B cell (primary cell): ENCODE results near the gene SPIRE1. TPM values are rescaled to one million over a fixed set of nuclear protein-coding genes. Genes with fewer than 3 reads are reported as not detected.

Experiments used
- ATAC-seq: fragments of 200-7000 bp; cut with Tn5 transposase; one replicate; pipeline ENCODE4 v1.10.0; 2021; ENCODE audit warnings: low read depth, mild to moderate bottlenecking, moderate number of reproducible peaks, moderate library complexity
- CTCF ChIA-PET: fragments of 350-600 bp; sonication (Branson Sonifier 250); formaldehyde crosslinking; loops from one replicate; lab custom pipeline; 2021; ENCODE audit warnings: antibody characterized with exemption, inconsistent platforms; lab: Charles Lee
- POLR2A ChIA-PET: fragments of 350-600 bp; sonication (Branson Sonifier 250); formaldehyde crosslinking; loops from one replicate; lab custom pipeline; 2021; ENCODE audit warnings: antibody characterized with exemption; lab: Charles Lee
- DNase-seq: peaks from one replicate; pipeline ENCODE4 v3.0.0; 2013
- H2AFZ ChIP-seq: 2 replicates; pipeline ENCODE4 v1.6.1; 2012; ENCODE audit warnings: mild to moderate bottlenecking, low read depth, low read length; ENCODE audit not compliant: insufficient read depth, poor library complexity, severe bottlenecking
- H3K27ac ChIP-seq, 2 donors: 1 replicate in 1 of 2; 2 replicates in 1 of 2; pipeline ENCODE4 v1.5.1; 2012 to 2013; ENCODE audit warnings: low read length in 2 of 2, mild to moderate bottlenecking in 2 of 2, moderate library complexity in 1 of 2
- H3K27me3 ChIP-seq, 4 experiments: fragments of 200-600 bp in 1 of 4; sonication (generic) in 1 of 4; replicated peaks in 1 of 4; 1 replicate in 2 of 4; 2 replicates in 2 of 4; pipeline versions ENCODE4 v1.6.1 to v1.7.0; 2013 to 2016; ENCODE audit warnings: low read length in 3 of 4, mild to moderate bottlenecking in 2 of 4, mixed read lengths in 1 of 4, moderate library complexity in 1 of 4; ENCODE audit not compliant: insufficient read depth in 4 of 4, control insufficient read depth in 3 of 4; ENCODE audit errors: control extremely low read depth in 1 of 4
- H3K36me3 ChIP-seq, 2 experiments: replicated peaks in 1 of 2; 1 replicate in 1 of 2; 2 replicates in 1 of 2; pipeline versions ENCODE4 v1.6.1 to v1.7.1; 2013; ENCODE audit warnings: low read length in 1 of 2; ENCODE audit not compliant: insufficient read depth in 2 of 2, control insufficient read depth in 1 of 2; ENCODE audit errors: control extremely low read depth in 1 of 2, extremely low read depth in 1 of 2
- H3K4me1 ChIP-seq, 2 donors: fragments of 200-600 bp in 1 of 2; sonication (generic) in 1 of 2; 1 replicate in 1 of 2; 2 replicates in 1 of 2; pipeline versions ENCODE4 v1.5.1 to v1.6.1; 2013 to 2017; ENCODE audit warnings: low read length in 2 of 2; ENCODE audit not compliant: control insufficient read depth in 2 of 2, insufficient read depth in 2 of 2
- H3K4me2 ChIP-seq: replicated peaks from 2 replicates; pipeline ENCODE3; 2012; ENCODE audit warnings: mild to moderate bottlenecking, low read depth, low read length; ENCODE audit not compliant: poor library complexity, severe bottlenecking
- H3K4me3 ChIP-seq, 5 experiments: fragments of 200-600 bp in 1 of 5; sonication (generic) in 1 of 5; 1 replicate in 3 of 5; 2 replicates in 2 of 5; pipeline versions ENCODE4 v1.5.1 to v1.7.0; 2011 to 2016; ENCODE audit warnings: low read length in 4 of 5, mild to moderate bottlenecking in 4 of 5, low read depth in 2 of 5, control low read depth in 1 of 5, moderate library complexity in 1 of 5; ENCODE audit not compliant: insufficient read depth in 1 of 5; ENCODE audit errors: control extremely low read depth in 1 of 5, extremely low read depth in 1 of 5
- H3K79me2 ChIP-seq: fragments of 200-600 bp; sonication (generic); one replicate; pipeline ENCODE4 v1.6.0; 2016; ENCODE audit warnings: low read length; ENCODE audit not compliant: control insufficient read depth, insufficient read depth
- H3K9ac ChIP-seq: fragments of 200-600 bp; sonication (generic); 2 replicates; pipeline ENCODE4 v1.6.1; 2017; ENCODE audit warnings: mild to moderate bottlenecking, low read length, moderate library complexity
- H3K9me3 ChIP-seq, 3 donors: one replicate each; pipeline versions ENCODE4 v1.6.1 to v1.7.1; 2013; ENCODE audit warnings: low read length in 2 of 3; ENCODE audit not compliant: control insufficient read depth in 2 of 3, insufficient read depth in 1 of 3; ENCODE audit errors: control extremely low read depth in 1 of 3
- H4K20me1 ChIP-seq: 2 replicates; pipeline ENCODE4 v1.6.0; 2012; ENCODE audit warnings: mild to moderate bottlenecking, low read length; ENCODE audit not compliant: insufficient read depth, control insufficient read depth, poor library complexity, severe bottlenecking
- H3K27ac Mint-ChIP-seq: one replicate; pipeline ENCODE4 v1.8.0; 2021; ENCODE audit warnings: mixed read lengths
- H3K27me3 Mint-ChIP-seq: one replicate; pipeline ENCODE4 v1.8.0; 2021; ENCODE audit warnings: mixed read lengths
- H3K4me1 Mint-ChIP-seq: one replicate; pipeline ENCODE4 v1.8.0; 2021; ENCODE audit warnings: mixed read lengths
- H3K4me3 Mint-ChIP-seq: one replicate; pipeline ENCODE4 v1.8.0; 2021; ENCODE audit warnings: mixed read lengths
- H3K9me3 Mint-ChIP-seq: one replicate; pipeline ENCODE4 v1.8.0; 2022; ENCODE audit warnings: mixed read lengths; ENCODE audit not compliant: insufficient read depth
- CTCF ChIP-seq: fragments of 200-600 bp; IDR thresholded peaks from one replicate; pipeline ENCODE4 v1.8.0; 2022; ENCODE audit warnings: antibody characterized with exemption, mild to moderate bottlenecking
- EZH2 ChIP-seq: IDR thresholded peaks from 2 replicates; pipeline ENCODE4 v1.6.1; 2012; ENCODE audit warnings: borderline replicate concordance, low read depth, mild to moderate bottlenecking, moderate library complexity, low read length; ENCODE audit not compliant: insufficient read depth, poor library complexity, severe bottlenecking
- WGBS: methylation state at CpG from one replicate; pipeline ENCODE4 v1.1.5; 2013; ENCODE audit warnings: missing lambda C conversion rate; ENCODE audit not compliant: insufficient coverage; 5-methylcytosine and 5-hydroxymethylcytosine counted together
- intact Hi-C: fragments of 100-400 bp; cut with micrococcal nuclease; formaldehyde crosslinking; loops from one replicate; pipeline ENCODE4 v1.10.0; 2022
- polyA plus RNA-seq: library from polyadenylated mRNA; depleted of rRNA; stranded (reverse); fragments of >200 nt; gene quantifications from 2 replicates; pipeline ENCODE4 v1.2.3, GENCODE V29; 2012
- total RNA-seq, 2 donors: library from RNA; stranded (reverse); fragments of 120-200 nt in 1 of 2; gene quantifications; 1 replicate in 1 of 2; 2 replicates in 1 of 2; pipeline versions ENCODE4 v1.2.3 to v1.2.4, GENCODE V29; 2013 to 2022

Gene SPIRE1
- total and polyA plus RNA-seq, 2 donors (not counting 1 experiment from before 2014, with no cell fraction given): 0.22 to 4.0 TPM

- Histone ChIP-seq H3K4me2 (no peak overlapping the region), H3K27ac (no peak overlapping the region), H3K36me3 (no peaks in the 10 kb centered on the region), H4K20me1 (no peaks in the 10 kb centered on the region), H3K9ac (no peak overlapping the region), H3K79me2 (no peaks in the 10 kb centered on the region), H3K27me3 (no peaks in the 10 kb centered on the region), H2AFZ (no peak overlapping the region), H3K4me3 (no peak overlapping the region), H3K9me3 (no peaks in the 10 kb centered on the region), H3K4me1 (no peaks in the 10 kb centered on the region)
- intact Hi-C loops: no loop called here
- ATAC-seq (no peak), DNase-seq (no peak)
- no CpG with 5 or more reads among the region's 4 CpGs for WGBS
- Mint-ChIP-seq H3K4me1 (no peaks in the 10 kb centered on the region), H3K9me3 (no peaks in the 10 kb centered on the region), H3K27me3 (peaks cover 25% of the 10 kb centered on the region), H3K4me3 (no peak overlapping the region), H3K27ac (no peak overlapping the region)
- ChIA-PET CTCF (no interaction called here), POLR2A (no interaction called here)
- no peak for TF ChIP-seq CTCF
- TF ChIP-seq EZH2: no peak
Measured at GRCh38 chr18:12567849-12568248, 90.1 kb downstream of the SPIRE1 start.

GRCh38 chr18:12564861-12565260 lies 93.0 kb downstream of the SPIRE1 start:
- Histone ChIP-seq H3K4me1 (no peaks in the 10 kb centered on the region), H3K79me2 (no peaks in the 10 kb centered on the region), H3K9me3 (no peaks in the 10 kb centered on the region), H3K4me2 (no peak overlapping the region), H4K20me1 (no peaks in the 10 kb centered on the region), H3K27ac (no peak overlapping the region), H3K36me3 (no peaks in the 10 kb centered on the region), H2AFZ (no peak overlapping the region), H3K27me3 (no peaks in the 10 kb centered on the region), H3K4me3 (no peak overlapping the region), H3K9ac (no peak overlapping the region)
- no peak overlapping the region for H3K27ac Mint-ChIP-seq
- no peaks in the 10 kb centered on the region for H3K4me1 Mint-ChIP-seq
- peaks cover 3% of the 10 kb centered on the region for H3K9me3 Mint-ChIP-seq
- ATAC-seq (no peak), DNase-seq (no peak)
- ChIA-PET POLR2A (no interaction called here), CTCF (no interaction called here)
- intact Hi-C loops: no loop called here
- no peak overlapping the region for H3K4me3 Mint-ChIP-seq
- TF ChIP-seq EZH2 (no peak), CTCF (no peak)
- peaks cover 20% of the 10 kb centered on the region for H3K27me3 Mint-ChIP-seq
- 100% methylated on average over 1 of the region's 1 CpG for WGBS
